ENCODE data around the gene ANAPC7.
"Not testable (repeated sequence)": the region's sequence is repeated elsewhere in the genome, so short reads cannot be mapped to it uniquely, and the experiment has no call there.

ANAPC7 gene

GRCh38 chr12:110403146-110403975 is at the start of gene ANAPC7:
Gene ANAPC7 (minus strand): TSS chr12:110403708. CDS start chr12:110403627, 81 bp downstream.
- DNase-seq, result peak; percentile 83

GRCh38 chr12:110451263-110451662 is 47.8 kb upstream of the ANAPC7 start:
- no peak for DNase-seq

GRCh38 chr12:110449799-110450497 is 46.4 kb upstream of the ANAPC7 start, which contains the start of gene ARPC3:
Gene ARPC3 (minus strand): TSS chr12:110450337. CDS start chr12:110450260, 77 bp downstream.
- DNase-seq, result peak; percentile 94

- DNase-seq, result no peak
Observed at GRCh38 chr12:110444455-110444854, 40.9 kb upstream of the ANAPC7 start.

- DNase-seq, result no peak
Observed at GRCh38 chr12:110436231-110436630, 32.7 kb upstream of the ANAPC7 start.

- no peak for DNase-seq
Observed at GRCh38 chr12:110431957-110432587, 28.6 kb upstream of the ANAPC7 start.

GRCh38 chr12:110429676-110430075 is 26.2 kb upstream of the ANAPC7 start:
- DNase-seq, result not testable (repeated sequence)

GRCh38 chr12:110426406-110426805 is 22.9 kb upstream of the ANAPC7 start:
- DNase-seq, result no peak

- DNase-seq, result no peak
Observed at GRCh38 chr12:110424237-110424636, 20.7 kb upstream of the ANAPC7 start.

- no peak for DNase-seq
Observed at GRCh38 chr12:110421701-110422100, 18.2 kb upstream of the ANAPC7 start.

- no peak for DNase-seq
Observed at GRCh38 chr12:110421159-110421661, 17.7 kb upstream of the ANAPC7 start.

- DNase-seq, result not testable (repeated sequence)
Observed at GRCh38 chr12:110420644-110421043, 17.1 kb upstream of the ANAPC7 start.

GRCh38 chr12:110417113-110417512 is 13.6 kb upstream of the ANAPC7 start:
- not testable (repeated sequence) for DNase-seq

- DNase-seq, result not testable (repeated sequence)
Observed at GRCh38 chr12:110410086-110410485, 6.6 kb upstream of the ANAPC7 start.

GRCh38 chr12:110405126-110405662 is 1.7 kb upstream of the ANAPC7 start:
- DNase-seq, result not testable (repeated sequence)

GRCh38 chr12:110403976-110404682 is 621 bp upstream of the ANAPC7 start:
- DNase-seq, result peak; percentile 77

- DNase-seq, result no peak
Observed at GRCh38 chr12:110382683-110383082, 20.8 kb downstream of the ANAPC7 start.

- DNase-seq, result no peak
Observed at GRCh38 chr12:110379631-110380030, 23.9 kb downstream of the ANAPC7 start.

GRCh38 chr12:110379197-110379596 is 24.3 kb downstream of the ANAPC7 start:
- DNase-seq, result no peak

GRCh38 chr12:110378131-110378790 is 25.2 kb downstream of the ANAPC7 start:
- DNase-seq, result not testable (repeated sequence)

GRCh38 chr12:110373962-110374611 is 29.4 kb downstream of the ANAPC7 start:
- DNase-seq, result no peak
